ENCODE data around the gene TMEM244.
"Not testable (repeated sequence)": the region's sequence is repeated elsewhere in the genome, so short reads cannot be mapped to it uniquely, and the experiment has no call there.

Gene TMEM244

DNA sequence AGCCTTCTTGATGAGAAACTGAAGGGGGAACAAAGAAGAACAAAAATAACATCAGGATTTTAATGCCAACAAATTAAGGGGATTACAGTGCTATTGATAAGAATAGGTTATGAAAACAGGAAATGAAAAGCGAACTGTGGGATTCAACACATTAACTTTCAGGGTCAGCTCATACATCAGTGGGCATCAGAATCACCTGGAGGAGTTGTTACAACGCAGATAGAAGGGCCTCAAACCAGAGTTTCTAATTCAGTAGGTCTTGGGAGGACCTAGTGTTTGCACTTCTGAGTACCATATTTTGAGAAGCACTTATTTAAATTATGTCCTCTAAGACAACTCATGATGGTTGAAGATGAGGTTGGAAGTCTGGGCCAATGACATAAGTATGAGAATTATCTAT, 5.6 kb upstream of the TMEM244 start:
- DNase-seq (ENCODE audit: low read depth): no peak

DNA sequence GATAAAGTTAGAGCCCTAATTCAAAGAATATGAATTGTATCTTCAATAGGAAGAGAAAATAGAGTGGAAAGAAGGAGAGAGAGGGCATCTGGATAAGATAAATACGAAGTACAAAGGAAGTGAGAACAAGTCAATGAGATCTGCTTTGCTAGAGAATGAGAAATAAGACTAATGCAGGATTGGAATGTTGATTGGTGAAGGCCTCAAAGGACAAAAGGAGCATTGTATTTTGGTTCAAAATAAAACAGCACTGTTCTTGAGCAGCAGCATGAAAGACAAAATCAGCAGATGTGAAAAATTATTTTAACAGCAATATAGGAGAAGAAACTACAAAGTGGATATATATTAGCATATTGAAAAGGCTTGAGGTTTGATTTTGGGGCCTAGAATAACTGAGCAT, 5.1 kb upstream of the TMEM244 start:
- no peak for DNase-seq (ENCODE audit: low read depth)

- no peak for DNase-seq (ENCODE audit: low read depth)
Measured at GRCh38 chr6:129865013-129865412, 3.9 kb upstream of the TMEM244 start.

DNA sequence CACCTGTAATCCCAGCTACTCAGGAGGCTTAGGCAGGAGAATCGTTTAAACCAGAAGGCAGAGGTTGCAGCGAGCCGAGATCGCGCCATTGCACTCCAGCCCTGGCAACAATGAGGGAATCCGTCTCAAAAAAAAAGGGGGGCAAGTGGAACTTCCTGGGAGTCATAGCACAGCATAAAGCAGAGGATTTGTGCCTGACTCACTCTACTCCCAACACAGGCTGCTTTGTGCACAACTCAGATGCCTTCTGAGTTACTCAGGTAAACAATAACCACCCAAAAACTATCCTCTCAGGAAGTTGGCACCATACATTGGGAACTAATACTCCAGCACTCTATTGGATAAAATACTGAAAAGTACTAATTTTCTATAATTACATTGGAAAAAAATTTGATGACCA, 2.5 kb upstream of the TMEM244 start:
- no peak for DNase-seq (ENCODE audit: low read depth)

DNA sequence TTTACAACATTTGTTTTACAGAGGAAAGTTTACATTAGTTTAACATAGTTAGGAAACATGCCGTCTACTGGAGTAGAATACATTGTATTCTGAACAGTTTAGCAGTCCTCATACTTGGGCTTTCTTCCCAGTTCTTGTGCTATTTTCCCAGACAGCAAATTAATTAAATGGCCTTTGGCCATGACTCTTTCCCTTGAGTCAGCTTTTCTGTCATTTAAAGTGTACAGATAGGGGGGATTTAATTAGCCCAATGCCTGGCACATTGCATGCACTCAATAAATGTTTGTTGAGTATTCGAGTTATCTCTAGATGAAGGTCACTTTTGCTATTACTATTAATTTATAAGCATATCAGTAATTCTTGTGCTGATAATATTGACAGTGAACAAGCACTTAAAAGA, 1.6 kb downstream of the TMEM244 start:
- no peak for DNase-seq (ENCODE audit: low read depth)

- DNase-seq (ENCODE audit: low read depth): no peak
Measured at GRCh38 chr6:129857838-129858237, 3.3 kb downstream of the TMEM244 start.

GRCh38 chr6:129853996-129854711, 7.0 kb downstream of the TMEM244 start:
- no peak for DNase-seq (ENCODE audit: low read depth)

- DNase-seq (ENCODE audit: low read depth): no peak
Measured at GRCh38 chr6:129852257-129852858, 8.8 kb downstream of the TMEM244 start.

DNA sequence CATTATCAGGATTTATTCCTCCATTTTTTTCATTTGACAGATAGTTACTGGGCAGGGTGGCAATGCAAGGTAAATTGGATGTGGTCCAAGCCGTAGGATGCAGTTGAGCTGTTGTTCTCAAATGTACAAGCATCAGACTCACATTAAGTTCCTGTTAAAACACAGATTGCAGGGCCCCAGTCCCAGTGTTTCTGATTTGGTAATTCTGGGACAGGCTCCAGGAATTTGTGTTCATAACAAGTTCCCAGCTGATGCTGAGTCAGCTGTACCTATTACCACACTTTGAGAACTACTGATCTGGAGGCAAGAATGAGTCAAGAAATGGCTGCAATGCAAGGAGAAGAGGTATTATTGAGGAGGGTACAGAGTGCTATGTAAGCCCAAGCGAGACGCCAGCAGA, 11.7 kb downstream of the TMEM244 start:
- DNase-seq (ENCODE audit: low read depth): no peak

- no peak for DNase-seq (ENCODE audit: low read depth)
Measured at GRCh38 chr6:129846761-129847160, 14.4 kb downstream of the TMEM244 start.

GRCh38 chr6:129845696-129846095, 15.4 kb downstream of the TMEM244 start:
- no peak for DNase-seq (ENCODE audit: low read depth)

DNA sequence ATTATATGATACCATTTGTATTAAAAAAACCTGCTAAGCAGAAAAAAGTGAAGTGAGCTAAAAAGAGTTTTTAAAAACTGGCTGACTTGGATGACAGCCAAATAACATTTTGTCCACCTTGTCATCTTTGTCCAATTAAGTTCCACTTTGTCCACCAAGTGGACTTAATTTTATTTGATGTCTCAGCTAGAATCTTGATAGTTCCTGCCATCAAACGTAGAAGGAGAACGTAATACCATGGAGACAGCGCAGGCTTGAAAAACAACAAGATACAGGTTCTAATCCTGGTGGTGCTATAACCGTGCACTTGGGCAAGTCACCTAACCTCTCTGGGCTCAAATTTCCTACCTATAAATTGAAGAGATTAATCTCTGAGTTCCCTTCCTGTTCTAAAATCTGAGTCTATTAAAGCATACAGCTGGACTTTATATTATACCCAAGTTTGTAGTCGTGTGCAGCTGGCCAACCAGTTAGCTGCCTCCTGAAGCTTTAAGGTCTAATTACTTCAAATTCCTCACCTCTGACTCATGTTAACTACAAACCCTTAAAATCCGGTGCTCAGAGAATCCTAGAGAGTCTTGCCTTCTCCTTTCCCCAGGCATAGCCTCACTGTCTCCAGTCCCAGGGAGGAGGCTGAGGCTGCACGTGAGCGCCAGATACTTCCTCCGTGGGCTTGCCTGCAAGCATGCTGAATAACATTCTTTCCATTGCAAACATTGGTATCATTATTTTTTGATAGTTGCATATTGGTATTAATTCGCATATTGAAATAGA, 16.8 kb downstream of the TMEM244 start:
- DNase-seq (ENCODE audit: low read depth): no peak

- DNase-seq (ENCODE audit: low read depth): no peak
Measured at GRCh38 chr6:129843573-129843972, 17.5 kb downstream of the TMEM244 start.

DNA sequence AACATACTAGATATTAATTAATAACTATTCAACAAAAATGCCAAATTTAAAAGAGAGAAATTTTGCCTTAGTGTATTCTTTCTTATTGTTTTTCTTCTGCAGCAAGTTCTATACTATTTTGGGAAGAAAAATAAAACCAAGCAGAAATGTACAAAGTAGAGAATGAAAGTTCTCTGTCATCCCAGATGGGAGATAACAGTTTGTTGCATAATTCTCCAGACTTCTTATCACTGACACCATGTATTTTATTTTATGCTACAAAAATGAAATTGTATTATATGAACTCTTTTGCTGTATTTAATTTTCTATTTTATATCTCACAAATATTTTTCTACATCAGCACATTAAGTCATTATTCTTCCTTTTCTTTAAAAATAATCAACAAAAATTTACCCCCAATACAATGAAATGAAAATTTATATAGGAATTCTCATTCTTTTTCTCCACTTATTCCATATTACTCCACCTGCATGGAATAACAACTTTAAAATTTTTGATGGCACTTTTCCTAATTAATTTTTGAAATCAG, 18.2 kb downstream of the TMEM244 start:
- no peak for DNase-seq (ENCODE audit: low read depth)

- no peak for DNase-seq (ENCODE audit: low read depth)
Measured at GRCh38 chr6:129842137-129842536, 19.0 kb downstream of the TMEM244 start.

- DNase-seq (ENCODE audit: low read depth): not testable (repeated sequence)
Measured at GRCh38 chr6:129839562-129839961, 21.6 kb downstream of the TMEM244 start.

- no peak for DNase-seq (ENCODE audit: low read depth)
Measured at GRCh38 chr6:129835691-129836090, 25.4 kb downstream of the TMEM244 start.

GRCh38 chr6:129832299-129832698, 28.8 kb downstream of the TMEM244 start:
- no peak for DNase-seq (ENCODE audit: low read depth)

GRCh38 chr6:129828229-129828628, 32.9 kb downstream of the TMEM244 start:
- DNase-seq (ENCODE audit: low read depth): no peak

DNA sequence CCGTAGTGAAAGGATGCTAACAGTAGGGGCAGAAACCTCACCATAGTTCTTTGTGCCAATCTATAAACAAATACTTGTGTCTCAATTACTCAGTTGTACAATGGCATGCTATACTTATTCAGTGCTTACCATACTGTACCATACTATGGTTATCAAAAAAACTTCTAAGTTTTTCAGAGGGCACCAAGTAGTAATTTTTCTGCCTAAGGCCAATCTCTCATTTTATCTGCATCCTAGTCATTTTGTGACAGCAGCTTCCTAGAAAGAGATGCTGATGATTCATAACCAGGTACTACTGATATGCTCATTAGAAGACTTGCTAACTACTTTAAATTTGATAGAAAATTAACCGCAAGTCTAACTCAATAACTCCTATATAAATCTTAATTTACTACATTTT, 42.9 kb downstream of the TMEM244 start:
- DNase-seq (ENCODE audit: low read depth): no peak

DNA sequence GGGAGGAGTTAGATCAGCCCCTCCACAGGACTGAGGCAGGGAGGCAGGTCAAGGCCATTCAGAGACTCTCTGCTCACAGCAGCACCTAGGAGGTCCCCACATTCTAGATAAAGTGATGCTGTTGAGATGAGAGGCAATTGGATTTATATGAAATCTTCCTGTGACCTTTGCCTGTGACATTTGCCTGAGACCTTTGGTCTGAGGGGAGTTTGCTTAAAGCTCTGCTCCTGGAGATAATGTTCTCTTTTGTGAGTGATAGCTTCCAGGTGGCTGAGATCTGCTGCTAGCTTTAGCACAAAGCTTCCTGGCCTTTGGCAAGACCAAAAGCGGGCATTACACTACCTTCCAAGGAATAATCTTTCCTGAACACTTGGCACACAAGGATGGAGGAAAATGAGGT, 43.3 kb downstream of the TMEM244 start:
- DNase-seq (ENCODE audit: low read depth): no peak

DNA sequence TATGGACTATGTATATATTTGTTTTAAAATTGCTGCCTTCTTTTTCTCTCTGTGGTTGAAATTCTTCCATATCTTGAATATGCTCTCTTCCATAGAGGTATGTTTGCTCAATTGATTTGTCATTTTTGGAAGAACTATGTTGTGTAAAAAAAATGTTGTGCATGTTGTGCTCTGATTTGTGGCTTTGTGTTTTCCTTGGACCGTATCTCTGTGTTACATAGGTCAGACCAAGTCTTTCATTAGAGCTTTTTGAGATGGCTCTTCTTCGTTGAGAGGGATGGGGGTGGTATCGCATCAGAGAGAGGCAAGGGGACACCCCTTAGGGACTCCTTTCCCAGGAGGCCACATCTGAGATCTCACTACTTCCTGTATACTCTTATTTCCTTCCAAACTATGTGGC, 43.8 kb downstream of the TMEM244 start:
- DNase-seq (ENCODE audit: low read depth): no peak

DNA sequence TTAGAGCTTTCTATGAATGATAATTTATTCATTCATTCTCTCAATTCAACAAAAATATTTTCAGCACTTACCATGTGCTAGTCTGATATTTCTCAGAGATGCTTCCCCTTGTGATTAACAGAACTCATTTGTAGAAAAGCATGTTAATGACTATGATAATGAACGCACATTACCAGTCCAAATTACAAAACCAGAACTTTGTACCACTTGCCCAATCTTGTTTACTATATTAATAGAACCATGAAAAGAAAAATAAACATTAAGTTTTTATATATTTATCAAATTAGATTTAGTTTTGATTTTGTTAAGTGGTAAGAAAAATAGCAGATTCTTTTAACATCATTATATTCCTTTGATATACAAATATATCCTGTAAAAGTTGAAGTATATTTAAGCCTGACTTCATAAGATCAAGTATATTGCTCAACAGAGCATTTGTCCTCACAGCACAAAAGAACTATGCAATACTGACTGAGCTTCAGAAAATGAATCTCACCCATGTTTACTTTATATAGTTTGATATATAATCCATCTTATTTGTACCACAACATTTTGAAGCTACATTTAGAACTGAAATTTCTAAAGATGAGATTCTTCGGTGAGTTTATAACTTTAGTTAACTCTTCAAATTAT, 48.9 kb downstream of the TMEM244 start:
- no peak for DNase-seq (ENCODE audit: low read depth)
